MCF 10A (cell line): ENCODE measurements around the gene SOX12. TPM values are rescaled to one million over a fixed set of nuclear protein-coding genes. Genes with fewer than 3 reads are reported as not detected.
"Not testable (repeated sequence)": the region's sequence is repeated elsewhere in the genome, so short reads cannot be mapped to it uniquely, and the experiment has no call there.

Source experiments
- BruUV-seq: library from RNA; stranded (reverse); fragments of 400-500 nt; replicated peaks from 2 replicates; lab custom pipeline; 2021; lab: Mats Ljungman, UMichigan
- CTCF ChIA-PET: fragments of 300-600 bp; sonication (Branson Sonifier 250); formaldehyde crosslinking; extraction: SDS; loops from one replicate; lab custom pipeline; 2021; ENCODE audit warnings: antibody characterized with exemption, inconsistent platforms; lab: Yijun Ruan, JAX
- POLR2A ChIA-PET: fragments of 300-600, 350-650 bp; sonication (Branson Sonifier 250); formaldehyde crosslinking; extraction: SDS; loops from one replicate; lab custom pipeline; 2020; ENCODE audit warnings: antibody characterized with exemption, inconsistent platforms; lab: Yijun Ruan, JAX
- DNase-seq: peaks from one replicate; pipeline ENCODE4 v3.0.0-alpha.2; 2018; ENCODE audit not compliant: unreplicated experiment
- H3K27ac Mint-ChIP-seq: one replicate; pipeline ENCODE4 v1.8.0; 2022; ENCODE audit warnings: mild to moderate bottlenecking, low read depth, mixed read lengths; ENCODE audit not compliant: unreplicated experiment
- H3K27me3 Mint-ChIP-seq: one replicate; pipeline ENCODE4 v1.8.0; 2022; ENCODE audit warnings: mixed read lengths; ENCODE audit not compliant: insufficient read depth, unreplicated experiment
- H3K36me3 Mint-ChIP-seq: one replicate; pipeline ENCODE4 v1.8.0; 2022; ENCODE audit warnings: mild to moderate bottlenecking, moderate library complexity, mixed read lengths; ENCODE audit not compliant: insufficient read depth, unreplicated experiment
- H3K4me1 Mint-ChIP-seq: one replicate; pipeline ENCODE4 v1.8.0; 2022; ENCODE audit warnings: mixed read lengths; ENCODE audit not compliant: insufficient read depth, unreplicated experiment
- H3K4me3 Mint-ChIP-seq: one replicate; pipeline ENCODE4 v1.8.0; 2022; ENCODE audit warnings: mild to moderate bottlenecking, moderate library complexity, mixed read lengths; ENCODE audit not compliant: unreplicated experiment
- H3K9me3 Mint-ChIP-seq: one replicate; pipeline ENCODE4 v1.8.0; 2022; ENCODE audit warnings: mixed read lengths; ENCODE audit not compliant: unreplicated experiment
- CTCF ChIP-seq: fragments of 200-600 bp; IDR thresholded peaks from one replicate; pipeline ENCODE4 v1.8.0; 2022; ENCODE audit warnings: antibody characterized with exemption, mild to moderate bottlenecking; ENCODE audit not compliant: unreplicated experiment
- intact Hi-C: fragments of 100-400 bp; cut with micrococcal nuclease; formaldehyde crosslinking; loops from 2 replicates; pipeline ENCODE4 v1.14.1; 2022
- total RNA-seq: library from RNA; stranded (reverse); gene quantifications from 2 replicates; pipeline ENCODE4 v1.2.3, GENCODE V29; 2022

The SOX12 gene
- total RNA-seq, 1 experiment from 2014 or later: 17.6 TPM

- no peaks in the 10 kb centered on the region for H3K36me3 Mint-ChIP-seq
- TF ChIP-seq CTCF: peak; percentile 96
- peak; percentile 79 for DNase-seq
- no peaks in the 10 kb centered on the region for H3K4me1 Mint-ChIP-seq
- no TSS peak for BruUV-seq
- no peak overlapping the region for H3K4me3 Mint-ChIP-seq
- CTCF ChIA-PET: interaction anchor here (0.5 to 7.6 kb wide), 77 partner anchors 9 to 1185 kb away, joined by 3 to 118 read pairs (median 5); partner anchors contain the start of genes CSNK2A1 and NRSN2
- H3K27me3 Mint-ChIP-seq: no peaks in the 10 kb centered on the region
- intact Hi-C loops: loop anchor here (1.0 to 5.0 kb wide), 6 partner anchors 77 to 383 kb away; no protein-coding TSS in a partner anchor
- no peak overlapping the region for H3K27ac Mint-ChIP-seq
- H3K9me3 Mint-ChIP-seq: no peaks in the 10 kb centered on the region
- POLR2A ChIA-PET: interaction anchor here (0.6 to 2.2 kb wide), 10 partner anchors 12 to 108 kb away, joined by 3 to 12 read pairs (median 4); partner anchors contain the start of gene TBC1D20
Observed at GRCh38 chr20:354298-354977, 29.1 kb downstream of the SOX12 start.

GRCh38 chr20:356154-356553 lies 30.8 kb downstream of the SOX12 start:
- peaks cover 10% of the 10 kb centered on the region for H3K4me1 Mint-ChIP-seq
- DNase-seq, H3K9me3 Mint-ChIP-seq, H3K4me3 Mint-ChIP-seq, H3K27me3 Mint-ChIP-seq, BruUV-seq, intact Hi-C loops, H3K36me3 Mint-ChIP-seq, H3K27ac Mint-ChIP-seq: not testable (repeated sequence)
- ChIA-PET POLR2A (interaction anchor here (0.6 to 0.8 kb wide), 2 partner anchors 122 to 564 kb away, joined by 3 to 5 read pairs; no protein-coding TSS in a partner anchor), CTCF (interaction anchor here (0.6 to 7.6 kb wide), 16 partner anchors 11 to 383 kb away, joined by 3 to 118 read pairs (median 11); partner anchors contain the start of gene NRSN2)

- no peaks in the 10 kb centered on the region for H3K36me3 Mint-ChIP-seq
- peaks cover 14% of the 10 kb centered on the region for H3K4me1 Mint-ChIP-seq
- no TSS peak for BruUV-seq
- no peaks in the 10 kb centered on the region for H3K9me3 Mint-ChIP-seq
- H3K27me3 Mint-ChIP-seq: no peaks in the 10 kb centered on the region
- CTCF ChIA-PET: interaction anchor here (0.6 to 7.6 kb wide), 7 partner anchors 13 to 138 kb away, joined by 4 to 118 read pairs (median 23); no protein-coding TSS in a partner anchor
- intact Hi-C loops: no loop called here
- no peak for TF ChIP-seq CTCF
- no peak for DNase-seq
- no peak overlapping the region for H3K4me3 Mint-ChIP-seq
- POLR2A ChIA-PET: no interaction called here
- no peak overlapping the region for H3K27ac Mint-ChIP-seq
Observed at GRCh38 chr20:356745-357144, 31.4 kb downstream of the SOX12 start.

GRCh38 chr20:358891-359555 lies 33.7 kb downstream of the SOX12 start:
- no TSS peak for BruUV-seq
- no peaks in the 10 kb centered on the region for H3K27me3 Mint-ChIP-seq
- H3K4me3 Mint-ChIP-seq: no peak overlapping the region

More at GRCh38 chr20:358891-359555, 33.7 kb downstream of the SOX12 start:
- no peaks in the 10 kb centered on the region for H3K36me3 Mint-ChIP-seq
- H3K27ac Mint-ChIP-seq: no peak overlapping the region
- ChIA-PET POLR2A (interaction anchor here (0.8 to 17.3 kb wide), 2 partner anchors 24 to 72 kb away, joined by 3 to 671 read pairs; partner anchors contain the start of gene TRIB3), CTCF (interaction anchor here (0.7 to 1.3 kb wide), 5 partner anchors 72 to 380 kb away, joined by 4 to 6 read pairs (median 5); no protein-coding TSS in a partner anchor)
- no peak for TF ChIP-seq CTCF
- intact Hi-C loops: no loop called here
- DNase-seq: no peak
- H3K9me3 Mint-ChIP-seq: no peaks in the 10 kb centered on the region
- peaks cover 33% of the 10 kb centered on the region for H3K4me1 Mint-ChIP-seq
